Fibroblast of pulmonary artery (primary cell): ENCODE results near the gene KLRD1.
"Not testable (repeated sequence)": the region's sequence is repeated elsewhere in the genome, so short reads cannot be mapped to it uniquely, and the experiment has no call there.

ENCODE experiments used
- DNase-seq: peaks from one replicate; pipeline ENCODE4 v3.0.0-alpha.2; 2010; ENCODE audit warnings: low read depth
- H3K4me3 ChIP-seq: replicated peaks from 2 replicates; pipeline ENCODE4 v1.5.1; 2011; ENCODE audit warnings: low read depth, mild to moderate bottlenecking, control low read depth, low read length, moderate library complexity
- TF ChIP-seq, protein P1 (sequence below): IDR thresholded peaks from 2 replicates; pipeline ENCODE4 v1.5.1; 2011; ENCODE audit warnings: mild to moderate bottlenecking, control low read depth, low read length, inconsistent platforms; ENCODE audit errors: missing control alignments

KLRD1 gene

DNA sequence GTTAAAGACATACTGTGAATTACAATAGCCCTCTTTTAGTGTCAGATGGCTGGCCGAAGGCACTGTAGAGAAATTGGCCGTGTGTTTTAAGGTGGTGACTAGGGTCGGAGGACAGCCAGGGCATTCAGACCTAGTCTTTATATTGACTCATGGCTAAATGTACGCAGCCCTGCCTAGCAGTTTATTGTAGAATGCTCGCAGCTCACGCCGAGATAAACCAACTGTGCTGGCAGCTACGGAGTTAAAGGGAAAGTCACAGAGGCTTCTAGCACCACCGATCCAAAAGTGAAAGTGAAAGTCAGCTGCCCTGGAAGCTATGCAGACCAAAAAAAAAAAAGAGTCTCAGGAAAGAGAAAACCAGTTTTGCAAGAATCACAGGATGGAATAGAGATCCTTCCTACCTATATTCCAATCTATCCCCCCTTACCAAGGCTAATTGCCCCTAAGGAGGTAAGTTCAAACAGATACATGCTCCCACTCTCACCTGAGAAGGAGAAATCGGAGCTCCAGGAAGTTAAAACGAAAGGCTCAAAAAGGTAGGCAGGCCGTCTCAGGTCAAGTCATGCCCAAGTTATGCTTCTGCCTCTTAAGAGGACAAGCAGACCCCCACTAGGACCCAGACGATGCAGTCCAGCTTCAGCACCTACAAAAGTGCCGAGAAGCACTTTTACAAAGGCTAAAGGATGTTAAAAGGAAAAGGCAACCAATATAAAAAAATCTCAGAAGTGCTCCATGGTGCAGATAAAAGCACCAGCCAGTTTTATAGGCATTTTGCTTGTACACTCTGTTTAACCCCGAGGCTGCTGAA, 57.3 kb downstream of the KLRD1 start:
- TF ChIP-seq, protein P1, sequence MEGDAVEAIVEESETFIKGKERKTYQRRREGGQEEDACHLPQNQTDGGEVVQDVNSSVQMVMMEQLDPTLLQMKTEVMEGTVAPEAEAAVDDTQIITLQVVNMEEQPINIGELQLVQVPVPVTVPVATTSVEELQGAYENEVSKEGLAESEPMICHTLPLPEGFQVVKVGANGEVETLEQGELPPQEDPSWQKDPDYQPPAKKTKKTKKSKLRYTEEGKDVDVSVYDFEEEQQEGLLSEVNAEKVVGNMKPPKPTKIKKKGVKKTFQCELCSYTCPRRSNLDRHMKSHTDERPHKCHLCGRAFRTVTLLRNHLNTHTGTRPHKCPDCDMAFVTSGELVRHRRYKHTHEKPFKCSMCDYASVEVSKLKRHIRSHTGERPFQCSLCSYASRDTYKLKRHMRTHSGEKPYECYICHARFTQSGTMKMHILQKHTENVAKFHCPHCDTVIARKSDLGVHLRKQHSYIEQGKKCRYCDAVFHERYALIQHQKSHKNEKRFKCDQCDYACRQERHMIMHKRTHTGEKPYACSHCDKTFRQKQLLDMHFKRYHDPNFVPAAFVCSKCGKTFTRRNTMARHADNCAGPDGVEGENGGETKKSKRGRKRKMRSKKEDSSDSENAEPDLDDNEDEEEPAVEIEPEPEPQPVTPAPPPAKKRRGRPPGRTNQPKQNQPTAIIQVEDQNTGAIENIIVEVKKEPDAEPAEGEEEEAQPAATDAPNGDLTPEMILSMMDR = no peak
- H3K4me3 ChIP-seq = peak overlapping the region; percentile 59
- peak; percentile 86 for DNase-seq

DNA sequence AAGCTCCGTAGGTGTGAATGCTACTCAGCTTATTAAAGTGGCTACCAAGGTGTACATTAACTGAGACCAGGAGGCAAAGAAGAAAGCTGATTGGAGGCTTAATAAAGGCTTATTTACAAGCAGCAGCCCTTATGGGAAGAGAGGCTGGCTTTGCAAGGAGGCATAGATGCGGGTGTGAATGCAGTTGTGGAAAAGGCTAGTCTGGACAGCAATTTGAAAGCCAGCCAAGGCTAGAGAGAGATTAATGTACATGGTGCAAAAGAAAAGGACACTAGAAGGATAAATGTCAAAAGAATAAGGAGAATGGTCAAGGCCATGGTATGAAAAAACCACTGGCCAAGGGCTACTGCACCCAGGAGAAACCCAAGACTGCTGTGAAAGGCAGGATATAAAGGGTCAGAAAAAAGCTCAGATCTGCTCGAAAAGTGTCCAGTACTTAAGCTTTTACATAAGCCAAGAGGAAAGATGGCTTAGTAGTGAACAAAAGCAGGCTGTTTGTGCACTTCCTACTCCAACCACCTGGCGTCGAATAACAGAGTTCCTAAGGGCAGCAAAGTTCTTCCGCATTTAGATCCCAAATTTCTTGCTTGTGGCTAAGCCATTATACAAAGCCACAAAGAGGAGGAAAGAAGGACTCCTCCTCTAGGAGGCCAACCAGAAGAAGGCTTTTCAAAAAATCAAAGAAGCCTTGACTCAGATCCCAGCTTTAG, 58.2 kb downstream of the KLRD1 start:
- peak overlapping the region; percentile 59 for H3K4me3 ChIP-seq
- DNase-seq = peak; percentile 55
- TF ChIP-seq, protein P1 = peak; percentile 40

DNA sequence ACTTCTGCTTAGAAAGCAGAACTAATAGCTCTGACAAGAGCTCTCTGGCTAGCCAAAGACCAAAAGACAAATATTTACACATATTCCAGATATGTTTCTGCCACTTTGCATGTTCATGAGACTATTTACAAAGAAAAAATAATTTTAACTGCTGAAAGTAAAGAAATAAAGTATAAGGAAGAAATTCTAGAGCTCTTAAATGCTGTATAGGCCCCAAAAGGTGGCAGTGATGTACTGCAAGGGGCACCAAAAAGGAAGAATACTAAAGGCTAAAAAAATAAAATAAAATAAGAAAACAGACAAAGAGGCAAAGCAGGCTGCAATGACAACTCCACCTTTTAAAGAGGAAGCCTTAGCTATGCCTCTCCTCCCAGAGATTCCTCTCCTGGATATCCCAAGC, 59.2 kb downstream of the KLRD1 start:
- no peak overlapping the region for H3K4me3 ChIP-seq
- DNase-seq = peak; percentile 55
- TF ChIP-seq, protein P1 = peak; percentile 17

DNA sequence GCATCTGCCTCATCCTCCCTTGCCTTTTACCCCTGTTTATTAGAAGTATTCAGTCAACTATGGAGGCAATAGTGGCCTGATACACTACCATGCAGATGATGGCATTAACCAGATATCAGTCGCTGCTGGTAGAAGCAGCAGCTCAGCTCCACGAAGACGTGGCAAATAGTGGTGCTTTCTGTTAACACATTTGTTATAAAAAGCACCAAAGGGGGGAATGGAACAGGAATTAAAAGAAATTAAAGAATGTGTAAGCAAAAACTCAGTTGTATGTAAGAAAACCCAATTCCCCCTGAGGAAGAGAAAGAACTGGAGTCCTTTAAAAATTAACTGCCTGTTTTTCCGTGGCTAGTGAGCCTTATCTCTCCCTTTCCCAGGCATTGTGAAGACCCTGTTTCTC, 60.0 kb downstream of the KLRD1 start:
- not testable (repeated sequence) for DNase-seq, H3K4me3 ChIP-seq

DNA sequence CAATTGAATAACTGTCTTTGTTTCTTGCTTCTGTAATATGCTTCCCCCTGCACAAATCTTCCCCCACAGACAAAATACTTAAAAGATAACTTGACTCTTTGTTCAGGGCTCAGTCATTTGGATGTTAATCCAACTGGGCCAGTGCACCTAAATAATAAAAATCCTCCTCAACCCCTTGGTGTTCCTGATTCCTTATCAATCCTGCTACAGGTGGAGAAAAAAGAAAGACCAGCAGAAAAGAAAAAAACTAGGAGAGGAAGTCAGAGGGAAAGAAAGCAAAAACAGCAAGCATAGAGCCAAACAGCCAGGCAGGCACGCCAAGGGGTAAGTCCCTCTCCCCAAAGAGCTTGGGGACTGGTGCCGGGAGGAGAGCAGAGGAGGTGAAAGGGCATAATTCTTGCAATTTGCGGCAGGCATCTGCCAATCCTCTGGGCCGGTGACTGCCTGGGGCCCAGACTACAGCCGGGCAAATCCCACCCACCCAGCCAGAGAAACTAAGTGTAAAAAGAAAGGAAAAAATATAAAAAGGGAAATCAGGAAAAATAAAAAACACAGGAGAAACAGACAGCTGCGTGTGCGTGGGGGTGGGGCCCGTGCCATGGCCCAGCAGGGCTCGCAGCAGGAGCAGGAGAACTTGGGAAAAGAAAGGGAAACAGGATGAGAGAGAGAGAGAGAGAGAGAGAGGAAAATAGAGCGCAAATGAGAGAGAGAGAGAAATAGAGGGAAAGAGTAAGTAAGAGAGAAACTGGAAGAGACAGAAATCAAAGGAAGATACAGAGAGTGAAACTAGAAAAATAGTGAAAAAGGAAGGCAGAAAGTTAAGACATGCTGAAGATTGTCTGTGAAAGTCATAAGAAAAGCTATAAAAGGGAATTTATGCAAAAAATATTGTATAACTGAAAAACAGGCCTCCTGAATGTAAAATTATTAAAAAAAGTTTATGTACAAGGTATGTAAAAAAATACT, 60.8 kb downstream of the KLRD1 start:
- TF ChIP-seq, protein P1 = no peak
- no peak for DNase-seq
- H3K4me3 ChIP-seq = no peak overlapping the region

DNA sequence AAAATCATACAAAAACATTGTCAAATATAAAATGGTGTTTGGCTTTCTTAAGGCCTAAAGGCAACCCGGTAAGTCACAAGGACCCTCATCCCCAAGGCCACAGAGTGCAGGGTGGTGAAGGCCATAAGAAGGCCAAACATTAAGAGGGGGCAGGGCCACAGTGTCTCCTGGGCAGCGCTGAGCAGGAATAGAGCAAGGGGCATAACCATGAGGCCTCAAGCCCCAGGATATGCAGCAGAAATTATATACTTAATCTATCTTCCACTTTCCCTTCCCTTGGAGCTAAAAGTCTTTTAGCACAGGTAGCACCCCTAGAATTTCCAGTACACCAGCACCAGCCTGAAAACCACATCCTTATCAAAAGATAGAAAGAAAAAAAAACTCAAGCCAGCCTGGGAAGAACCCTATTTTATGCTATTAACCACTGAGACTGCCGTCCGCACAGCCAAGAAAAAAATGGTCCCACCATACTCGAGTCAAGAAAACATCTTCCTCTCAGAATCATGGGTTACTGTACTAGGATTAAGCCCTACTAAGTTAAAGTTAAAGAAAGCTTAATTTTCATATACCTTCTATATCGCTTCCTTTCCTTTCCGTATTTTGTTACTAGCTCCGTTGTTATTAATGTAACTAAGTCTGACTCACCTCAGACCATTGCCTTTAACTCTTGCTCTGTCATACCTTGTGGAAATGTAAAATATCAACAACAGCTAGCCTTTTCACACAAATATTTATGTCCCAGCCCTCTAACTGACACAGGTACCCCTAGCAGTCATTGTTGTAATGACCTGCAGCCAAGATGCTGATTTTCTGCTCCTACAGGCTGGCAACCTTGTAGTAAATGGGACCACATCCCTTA, 62.1 kb downstream of the KLRD1 start:
- no peak for DNase-seq
- H3K4me3 ChIP-seq = no peak overlapping the region
- TF ChIP-seq, protein P1 = no peak

DNA sequence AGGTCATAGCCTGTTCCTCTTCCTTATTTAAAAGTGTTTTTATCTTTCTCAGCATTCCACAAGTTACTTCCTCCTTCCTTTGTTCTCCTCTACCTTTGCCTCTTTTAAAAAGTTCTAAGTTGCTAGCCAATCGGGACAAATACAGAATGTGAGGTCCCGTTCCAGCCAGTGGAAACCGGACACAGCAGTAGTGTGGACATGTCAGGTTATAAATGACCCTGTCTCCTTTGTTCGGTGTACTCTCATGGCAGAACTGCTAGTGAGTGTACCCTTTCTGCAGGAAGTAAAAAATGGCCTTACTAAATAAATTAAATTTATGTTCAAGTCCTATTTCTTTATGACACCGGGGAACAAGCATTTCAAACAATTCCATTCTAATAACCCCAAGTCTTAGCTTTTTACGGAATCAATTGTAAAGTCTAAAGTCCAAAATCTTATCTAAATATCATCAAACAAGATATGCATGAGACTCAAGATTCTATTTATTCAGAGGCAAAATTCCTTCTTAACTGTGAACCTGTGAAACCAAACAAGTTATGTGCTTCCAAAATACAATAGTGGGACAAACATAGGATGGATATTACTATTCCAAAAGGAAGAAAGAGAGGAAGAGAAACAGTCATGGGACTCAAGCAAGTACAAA, 64.3 kb downstream of the KLRD1 start:
- not testable (repeated sequence) for DNase-seq, H3K4me3 ChIP-seq
